Endothelial cell (in vitro differentiated cells): ENCODE results near the gene DENND1A. TPM values are rescaled to one million over a fixed set of nuclear protein-coding genes. Genes with fewer than 3 reads are reported as not detected.

Source experiments
- DNase-seq: peaks from one replicate; pipeline ENCODE4 v3.0.0; 2021; ENCODE audit warnings: low spot score
- H3K27ac Mint-ChIP-seq: one replicate; pipeline ENCODE4 v1.8.0; 2021; ENCODE audit warnings: mixed read lengths, inconsistent platforms; ENCODE audit not compliant: unreplicated experiment
- H3K27me3 Mint-ChIP-seq: one replicate; pipeline ENCODE4 v1.8.0; 2021; ENCODE audit warnings: mild to moderate bottlenecking, moderate library complexity, mixed read lengths, inconsistent platforms; ENCODE audit not compliant: unreplicated experiment
- H3K36me3 Mint-ChIP-seq: one replicate; pipeline ENCODE4 v1.8.0; 2021; ENCODE audit warnings: mild to moderate bottlenecking, low read depth, mixed read lengths, inconsistent platforms; ENCODE audit not compliant: unreplicated experiment
- H3K4me1 Mint-ChIP-seq: one replicate; pipeline ENCODE4 v1.8.0; 2021; ENCODE audit warnings: mild to moderate bottlenecking, mixed read lengths, inconsistent platforms; ENCODE audit not compliant: unreplicated experiment
- H3K4me3 Mint-ChIP-seq: one replicate; pipeline ENCODE4 v1.8.0; 2021; ENCODE audit warnings: mild to moderate bottlenecking, mixed read lengths, inconsistent platforms; ENCODE audit not compliant: unreplicated experiment
- H3K9me3 Mint-ChIP-seq: one replicate; pipeline ENCODE4 v1.8.0; 2021; ENCODE audit warnings: mixed read lengths, inconsistent platforms; ENCODE audit not compliant: unreplicated experiment
- total RNA-seq: library from RNA; stranded (reverse); fragmentation: NEBNext Ultra II Directional; extraction: Animal tissue kit (Norgen Biotek cat#: 25700); gene quantifications from one replicate; pipeline ENCODE4 v1.2.1, GENCODE V29; 2021; ENCODE audit not compliant: unreplicated experiment
- TF ChIP-seq, protein P1 (sequence below): fragments of 200-600 bp; sonication (generic); IDR thresholded peaks from one replicate; pipeline ENCODE4 v1.5.0; 2021; ENCODE audit warnings: antibody characterized with exemption; ENCODE audit not compliant: unreplicated experiment

Gene DENND1A
- total RNA-seq, 1 donor from 2014 or later: 14.1 TPM

DNA sequence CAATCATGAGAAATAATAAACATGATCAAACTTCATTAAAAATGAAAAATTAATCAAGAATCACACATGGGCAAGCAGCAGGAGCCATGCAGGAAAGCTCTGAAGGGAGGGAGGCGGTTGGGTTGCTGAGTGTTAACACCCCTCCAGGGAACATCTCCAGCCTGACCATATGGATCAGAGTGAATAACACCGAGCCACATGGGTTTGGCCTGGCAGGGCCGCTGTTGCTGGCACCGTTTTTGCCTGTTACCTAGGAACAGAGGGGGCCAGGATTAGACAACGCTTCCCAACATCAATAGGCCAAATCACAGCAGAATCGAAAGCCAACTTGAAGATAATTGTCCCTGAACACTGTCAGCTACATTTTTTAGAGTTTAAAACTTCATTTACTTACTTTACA is 160.2 kb downstream of the DENND1A start:
- no peak for DNase-seq

DNA sequence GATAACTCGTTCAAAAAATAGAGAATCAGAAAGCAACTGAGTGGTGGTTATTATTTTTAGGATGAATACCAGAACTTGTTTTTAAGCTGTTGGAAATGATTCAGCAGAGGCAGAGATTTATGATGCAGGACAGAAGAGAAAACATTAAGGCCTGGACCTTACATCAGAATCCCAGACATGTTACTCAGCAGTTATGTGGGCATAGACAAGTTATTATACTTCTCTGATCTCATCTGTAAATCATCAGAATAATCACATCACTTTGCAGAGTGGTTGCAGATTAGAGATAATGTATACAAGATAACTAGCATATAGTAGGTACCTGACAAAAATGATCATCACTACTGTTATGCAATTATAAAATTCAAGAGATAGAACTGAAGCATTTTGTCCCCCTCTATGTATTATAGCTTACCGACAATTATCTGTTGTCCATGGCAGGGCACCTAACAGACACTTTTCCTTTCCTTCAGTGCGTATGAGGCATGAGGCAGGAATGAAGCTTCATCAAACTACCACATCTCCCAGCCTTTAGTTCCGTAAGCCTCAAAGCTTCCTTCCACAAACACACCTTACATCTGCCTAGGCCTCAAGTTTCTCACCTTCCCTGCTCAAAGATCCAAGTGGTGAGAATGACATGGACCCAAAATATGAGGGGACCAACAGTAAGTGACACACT is 165.9 kb downstream of the DENND1A start:
- no peak for DNase-seq
- Mint-ChIP-seq H3K9me3 (no peaks in the 10 kb centered on the region), H3K4me1 (no peaks in the 10 kb centered on the region), H3K4me3 (no peak overlapping the region), H3K27me3 (no peaks in the 10 kb centered on the region), H3K36me3 (no peaks in the 10 kb centered on the region), H3K27ac (no peak overlapping the region)
- TF ChIP-seq, protein P1, sequence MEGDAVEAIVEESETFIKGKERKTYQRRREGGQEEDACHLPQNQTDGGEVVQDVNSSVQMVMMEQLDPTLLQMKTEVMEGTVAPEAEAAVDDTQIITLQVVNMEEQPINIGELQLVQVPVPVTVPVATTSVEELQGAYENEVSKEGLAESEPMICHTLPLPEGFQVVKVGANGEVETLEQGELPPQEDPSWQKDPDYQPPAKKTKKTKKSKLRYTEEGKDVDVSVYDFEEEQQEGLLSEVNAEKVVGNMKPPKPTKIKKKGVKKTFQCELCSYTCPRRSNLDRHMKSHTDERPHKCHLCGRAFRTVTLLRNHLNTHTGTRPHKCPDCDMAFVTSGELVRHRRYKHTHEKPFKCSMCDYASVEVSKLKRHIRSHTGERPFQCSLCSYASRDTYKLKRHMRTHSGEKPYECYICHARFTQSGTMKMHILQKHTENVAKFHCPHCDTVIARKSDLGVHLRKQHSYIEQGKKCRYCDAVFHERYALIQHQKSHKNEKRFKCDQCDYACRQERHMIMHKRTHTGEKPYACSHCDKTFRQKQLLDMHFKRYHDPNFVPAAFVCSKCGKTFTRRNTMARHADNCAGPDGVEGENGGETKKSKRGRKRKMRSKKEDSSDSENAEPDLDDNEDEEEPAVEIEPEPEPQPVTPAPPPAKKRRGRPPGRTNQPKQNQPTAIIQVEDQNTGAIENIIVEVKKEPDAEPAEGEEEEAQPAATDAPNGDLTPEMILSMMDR: no peak

More for the DNA sequence above, 160.2 kb downstream of the DENND1A start:
- peaks cover 6% of the 10 kb centered on the region for H3K4me1 Mint-ChIP-seq
- TF ChIP-seq, protein P1: no peak
- H3K27ac Mint-ChIP-seq: no peak overlapping the region
- H3K36me3 Mint-ChIP-seq: no peaks in the 10 kb centered on the region
- H3K4me3 Mint-ChIP-seq: no peak overlapping the region
- H3K27me3 Mint-ChIP-seq: no peaks in the 10 kb centered on the region
- no peaks in the 10 kb centered on the region for H3K9me3 Mint-ChIP-seq

DNA sequence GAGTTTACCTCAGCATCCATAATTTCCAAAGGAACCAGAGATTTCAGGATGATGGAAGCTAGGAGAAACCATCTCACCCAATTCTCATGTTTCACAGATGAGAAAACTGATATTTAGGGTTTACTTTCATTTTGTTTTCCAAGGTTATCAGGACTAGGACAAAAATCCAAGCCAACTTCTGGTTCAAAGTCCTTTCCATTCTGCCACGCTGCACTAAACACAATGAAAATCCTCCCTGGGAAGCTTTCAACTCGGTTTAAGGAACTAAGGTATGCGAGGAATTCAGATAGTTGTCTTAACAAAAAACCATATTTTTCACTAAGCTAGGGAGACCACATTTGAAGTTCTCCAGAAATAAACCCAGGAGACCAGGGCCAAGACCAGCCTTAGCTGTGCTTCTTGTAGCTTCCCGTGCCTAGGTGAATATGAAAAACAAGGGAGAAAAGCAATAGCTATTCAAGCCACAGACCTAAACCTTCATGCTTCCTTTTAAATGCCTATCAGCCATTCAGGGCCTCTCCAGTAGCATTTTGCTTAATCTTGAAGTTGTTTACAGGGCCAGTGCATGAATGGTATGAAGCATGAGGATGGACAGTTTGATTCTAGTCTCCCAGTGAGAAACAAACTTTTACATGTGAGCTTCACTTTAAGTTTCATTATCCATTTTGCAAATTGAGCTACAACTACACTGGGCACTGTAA is 167.9 kb downstream of the DENND1A start:
- H3K4me3 Mint-ChIP-seq: no peak overlapping the region
- no peaks in the 10 kb centered on the region for H3K36me3 Mint-ChIP-seq
- H3K27me3 Mint-ChIP-seq: no peaks in the 10 kb centered on the region
- DNase-seq: no peak
- no peaks in the 10 kb centered on the region for H3K9me3 Mint-ChIP-seq
- no peaks in the 10 kb centered on the region for H3K4me1 Mint-ChIP-seq
- H3K27ac Mint-ChIP-seq: no peak overlapping the region
- TF ChIP-seq, protein P1: no peak

DNA sequence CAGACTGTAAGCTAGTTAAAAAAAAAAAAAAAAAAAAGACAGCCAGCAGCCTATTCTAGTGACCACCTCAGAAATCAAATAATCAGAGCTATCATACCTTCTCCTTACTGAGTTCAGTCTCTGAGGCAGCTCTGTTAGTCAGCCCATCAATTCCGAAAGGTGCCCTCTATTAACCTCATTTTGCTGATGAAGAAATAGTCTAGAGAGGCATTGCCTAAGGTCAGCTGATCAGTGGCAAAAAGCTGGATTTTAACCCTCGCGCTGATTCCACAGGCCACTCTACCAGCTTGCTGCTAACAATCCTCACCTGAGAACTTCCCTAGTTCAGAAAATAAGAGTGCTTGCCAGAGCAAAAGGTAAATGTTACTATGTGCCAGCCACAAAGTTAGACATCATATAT is 172.0 kb downstream of the DENND1A start:
- Mint-ChIP-seq H3K4me3 (no peak overlapping the region), H3K27ac (no peak overlapping the region), H3K9me3 (no peaks in the 10 kb centered on the region), H3K36me3 (no peaks in the 10 kb centered on the region), H3K4me1 (no peaks in the 10 kb centered on the region), H3K27me3 (peaks cover 2% of the 10 kb centered on the region)
- no peak for DNase-seq
- TF ChIP-seq, protein P1: no peak

DNA sequence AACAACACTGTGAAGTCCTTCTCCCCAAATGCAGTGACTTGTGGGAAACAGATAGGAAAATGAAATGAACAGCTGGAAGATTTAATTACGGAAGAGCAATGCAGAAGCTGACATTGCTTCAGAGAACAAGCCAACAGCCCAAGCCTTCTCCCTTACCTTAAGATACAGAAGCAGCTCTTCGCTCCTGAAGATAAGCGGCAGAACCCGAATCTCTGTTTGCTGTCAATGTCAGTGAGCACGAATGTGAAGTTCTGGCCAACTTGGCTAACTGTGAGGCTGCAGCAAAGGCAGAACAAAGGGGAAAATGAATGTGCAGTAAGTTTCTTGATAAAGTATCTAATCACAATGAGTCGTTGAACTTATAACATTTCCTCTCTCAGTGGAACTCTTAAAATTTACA is 172.4 kb downstream of the DENND1A start:
- TF ChIP-seq, protein P1: no peak
- Mint-ChIP-seq H3K4me3 (no peak overlapping the region), H3K27ac (no peak overlapping the region)

More for the DNA sequence above, 172.4 kb downstream of the DENND1A start:
- no peak for DNase-seq
- no peaks in the 10 kb centered on the region for H3K4me1 Mint-ChIP-seq
- peaks cover 2% of the 10 kb centered on the region for H3K27me3 Mint-ChIP-seq
- no peaks in the 10 kb centered on the region for H3K36me3 Mint-ChIP-seq
- no peaks in the 10 kb centered on the region for H3K9me3 Mint-ChIP-seq
